ENCODE measurements around the gene OVAAL.
"Not testable (repeated sequence)": the region's sequence is repeated elsewhere in the genome, so short reads cannot be mapped to it uniquely, and the experiment has no call there.

OVAAL gene

GRCh38 chr1:180540697-180541594, 17.8 kb upstream of the OVAAL start:
- DNase-seq, result no peak

- no peak for DNase-seq
Observed at GRCh38 chr1:180542113-180542837, 16.5 kb upstream of the OVAAL start.

GRCh38 chr1:180542838-180543145, 16.0 kb upstream of the OVAAL start:
- DNase-seq, result no peak

GRCh38 chr1:180544050-180544449, 14.7 kb upstream of the OVAAL start:
- DNase-seq, result no peak

DNA sequence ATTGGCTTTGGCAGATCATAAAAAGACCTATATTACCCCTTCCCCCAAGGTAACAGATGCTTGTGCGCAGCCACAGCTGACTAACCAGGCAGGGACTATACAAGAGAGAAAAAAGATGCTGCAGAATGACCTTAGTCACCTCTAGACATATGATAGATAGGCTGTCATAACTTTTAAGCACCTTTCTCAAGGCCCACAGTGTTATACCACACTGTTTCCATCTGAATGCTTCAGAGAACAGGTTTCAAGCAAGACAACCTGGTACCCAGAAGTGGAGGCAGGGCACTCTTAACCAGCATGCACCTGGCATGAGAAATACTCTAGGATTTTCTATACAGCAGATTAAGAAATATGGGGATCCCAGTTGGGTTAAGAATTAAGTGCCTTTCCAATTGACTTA, 12.8 kb upstream of the OVAAL start:
- DNase-seq, result no peak

DNA sequence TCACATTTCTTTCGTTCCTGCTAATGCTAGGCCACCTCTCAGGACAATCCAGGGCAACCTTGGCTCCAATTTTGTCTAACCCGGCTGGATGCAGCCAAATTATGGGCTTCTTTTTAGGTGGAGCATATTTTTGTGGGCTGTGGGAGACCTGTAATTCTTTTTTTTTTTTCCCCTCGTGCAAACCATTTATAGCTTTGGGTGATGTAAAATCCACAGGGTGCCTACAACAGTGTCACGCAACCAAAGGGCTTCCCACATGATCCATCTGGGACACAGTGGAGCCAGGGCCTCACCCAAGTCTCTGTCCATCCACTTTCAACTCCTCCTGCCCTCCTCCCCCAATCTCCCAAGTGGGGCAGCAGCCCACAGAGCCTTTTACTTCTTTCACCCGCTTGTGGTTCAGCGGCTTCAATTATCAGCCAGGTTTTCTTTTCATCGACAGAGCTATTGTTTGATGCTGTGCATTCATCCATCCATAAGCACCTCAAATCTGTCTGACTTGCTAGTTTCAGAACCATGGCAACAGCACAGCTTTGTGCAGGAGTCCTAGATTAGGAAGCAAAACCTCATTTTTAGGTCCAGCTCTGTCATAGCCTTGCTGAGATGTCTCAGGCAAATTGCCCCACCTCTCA, 10.0 kb upstream of the OVAAL start:
- DNase-seq, result no peak

- DNase-seq, result not testable (repeated sequence)
Observed at GRCh38 chr1:180549770-180550169, 9.0 kb upstream of the OVAAL start.

GRCh38 chr1:180550241-180550640, 8.5 kb upstream of the OVAAL start:
- DNase-seq, result no peak

GRCh38 chr1:180551997-180552396, 6.8 kb upstream of the OVAAL start:
- no peak for DNase-seq

DNA sequence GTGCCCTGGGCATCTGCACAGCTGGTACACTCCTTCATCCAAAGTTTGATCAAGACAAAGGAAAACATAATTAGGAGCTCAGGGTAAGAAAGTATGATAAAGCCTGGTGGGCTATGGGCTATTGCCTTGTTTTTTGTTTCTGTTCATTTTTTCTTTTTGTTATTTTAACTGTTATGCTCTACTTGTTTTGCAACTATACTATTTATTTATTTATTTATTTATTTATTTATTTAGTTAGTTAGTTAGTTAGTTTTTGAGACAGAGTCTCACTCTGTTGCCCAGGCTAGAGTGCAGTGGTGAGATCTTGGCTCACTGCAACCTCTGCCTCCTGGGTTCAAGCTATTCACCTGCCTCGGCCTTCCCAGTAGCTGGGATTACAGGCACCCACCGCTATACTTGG, 5.7 kb upstream of the OVAAL start:
- DNase-seq, result not testable (repeated sequence)

GRCh38 chr1:180555411-180555810, 3.4 kb upstream of the OVAAL start:
- no peak for DNase-seq

GRCh38 chr1:180560200-180560867, 1.6 kb downstream of the OVAAL start:
- DNase-seq, result no peak

DNA sequence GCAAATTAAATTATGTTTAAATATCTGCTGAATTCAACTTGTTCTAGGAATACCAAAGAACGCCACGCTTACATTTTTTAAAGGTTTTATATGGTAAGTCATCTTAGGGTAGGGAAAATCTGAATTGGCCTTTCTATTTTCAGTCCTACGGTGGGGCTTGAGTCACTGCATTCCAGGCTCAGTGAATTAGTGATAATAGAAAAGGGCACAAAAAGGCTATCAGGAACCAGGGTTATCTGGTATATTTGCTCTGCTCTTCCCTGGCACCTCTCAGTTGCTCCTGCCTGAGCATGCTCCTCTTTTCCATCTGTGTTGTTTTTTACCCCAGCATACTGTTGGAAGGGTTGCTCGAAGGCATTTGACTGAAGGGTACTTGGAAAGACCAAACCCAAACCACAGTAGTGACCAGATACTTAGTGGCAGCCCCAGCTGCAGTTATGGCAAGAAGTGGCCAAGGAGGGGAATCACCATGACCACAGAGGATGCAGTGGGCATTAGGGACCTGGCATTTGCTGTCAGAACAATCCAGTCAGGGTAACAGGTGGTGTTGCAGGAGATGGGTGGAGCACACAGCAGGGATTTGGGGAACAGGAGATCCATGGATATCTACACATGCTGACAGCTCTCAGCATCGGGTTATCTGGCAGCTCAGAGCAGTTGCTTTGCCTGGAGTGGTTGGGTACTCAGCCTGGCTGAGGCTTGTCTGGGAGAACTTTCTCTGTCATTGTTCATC, 2.3 kb downstream of the OVAAL start:
- no peak for DNase-seq

DNA sequence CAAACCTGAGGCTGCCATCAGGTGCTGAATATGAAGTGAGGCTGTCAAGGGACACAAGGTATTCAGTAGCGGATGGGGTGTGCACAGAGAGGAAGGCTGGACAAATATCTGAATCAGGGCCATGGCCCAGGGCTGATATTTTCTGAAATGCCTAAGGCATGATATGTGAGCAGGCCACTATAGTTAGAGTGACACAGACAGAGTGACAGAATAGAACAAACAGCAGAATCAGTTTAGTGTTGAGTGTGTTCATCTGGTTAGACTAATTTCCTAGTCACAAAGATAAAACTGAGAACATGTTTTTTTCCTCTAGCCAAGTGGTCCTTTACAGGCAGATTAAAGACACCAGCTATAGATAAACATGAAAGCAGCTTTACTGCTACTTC, 3.9 kb downstream of the OVAAL start:
- no peak for DNase-seq

DNA sequence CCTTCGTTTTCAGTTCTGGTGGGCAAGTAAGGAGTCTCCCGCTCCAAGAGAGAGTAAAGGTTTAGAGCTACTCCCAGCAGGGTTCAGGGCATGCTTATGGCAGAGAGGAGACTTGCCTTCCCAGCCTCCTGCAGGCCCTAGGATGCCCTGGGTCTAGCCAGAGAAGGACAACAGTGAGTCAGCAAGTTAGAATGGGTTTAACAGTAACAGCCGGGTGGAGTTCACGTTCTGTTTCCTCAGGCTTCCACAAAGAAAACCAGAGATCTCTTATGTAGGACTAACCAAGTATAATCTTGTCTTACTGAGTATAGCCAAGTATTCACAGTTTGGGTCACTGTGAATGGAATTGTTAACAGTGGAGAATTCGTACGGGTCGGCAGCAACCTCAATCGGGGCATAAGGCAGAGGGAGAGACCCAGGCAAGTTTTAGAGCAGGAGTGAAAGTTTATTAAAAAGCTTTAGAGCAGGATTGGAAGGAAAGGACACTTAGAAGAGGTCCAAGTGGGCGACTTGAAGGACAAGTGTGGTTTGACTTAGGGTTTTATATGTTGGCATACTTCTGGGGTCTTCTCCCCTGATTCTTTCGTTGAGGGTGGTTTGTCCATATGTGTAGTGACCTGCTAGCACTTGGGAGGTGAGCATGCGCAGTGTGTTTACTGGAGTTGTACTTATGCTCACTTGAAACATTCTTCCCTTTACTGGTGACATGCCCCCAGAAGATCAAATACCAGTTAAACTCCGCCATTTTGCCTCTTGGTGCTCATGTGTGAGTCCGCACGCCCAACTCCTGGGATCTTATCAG, 4.5 kb downstream of the OVAAL start:
- no peak for DNase-seq

DNA sequence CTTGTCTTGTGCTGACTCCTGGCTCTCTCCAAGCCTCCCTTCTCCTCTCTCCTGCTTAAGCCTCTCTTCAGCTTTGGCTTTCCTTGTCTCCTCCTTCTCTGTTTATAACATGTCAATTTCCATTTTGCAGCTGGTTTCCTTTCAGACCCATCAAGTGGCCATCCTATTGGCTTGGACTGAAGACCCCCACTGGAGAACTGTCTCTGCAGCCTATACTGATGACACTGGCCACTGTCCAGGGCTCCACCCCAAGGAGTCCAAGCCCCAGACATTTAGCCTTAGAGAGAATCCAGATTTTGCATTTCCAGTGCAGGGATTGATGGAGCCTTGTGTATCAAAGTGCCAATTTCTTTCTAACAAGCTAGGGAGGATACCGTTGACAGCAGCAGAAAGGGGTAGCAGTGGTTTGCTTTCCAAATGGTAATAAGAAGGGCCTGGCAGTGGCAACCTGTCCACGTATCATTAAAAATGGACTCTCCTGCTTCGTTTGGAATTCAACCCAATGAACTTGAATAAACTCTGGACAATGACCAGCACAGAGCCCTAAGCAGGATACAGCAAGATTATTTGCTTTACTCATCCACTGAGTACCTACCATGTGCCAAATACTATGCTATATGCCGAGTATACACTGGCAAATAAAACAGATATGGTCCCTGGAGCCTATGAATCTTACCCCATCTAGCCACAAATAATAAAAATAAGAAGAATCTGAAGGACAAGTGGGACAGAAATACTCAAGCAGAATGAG, 6.5 kb downstream of the OVAAL start:
- DNase-seq, result no peak

GRCh38 chr1:180566026-180566425, 7.3 kb downstream of the OVAAL start:
- no peak for DNase-seq

- no peak for DNase-seq
Observed at GRCh38 chr1:180566495-180566894, 7.7 kb downstream of the OVAAL start.

GRCh38 chr1:180567654-180568053, 8.9 kb downstream of the OVAAL start:
- DNase-seq, result no peak

DNA sequence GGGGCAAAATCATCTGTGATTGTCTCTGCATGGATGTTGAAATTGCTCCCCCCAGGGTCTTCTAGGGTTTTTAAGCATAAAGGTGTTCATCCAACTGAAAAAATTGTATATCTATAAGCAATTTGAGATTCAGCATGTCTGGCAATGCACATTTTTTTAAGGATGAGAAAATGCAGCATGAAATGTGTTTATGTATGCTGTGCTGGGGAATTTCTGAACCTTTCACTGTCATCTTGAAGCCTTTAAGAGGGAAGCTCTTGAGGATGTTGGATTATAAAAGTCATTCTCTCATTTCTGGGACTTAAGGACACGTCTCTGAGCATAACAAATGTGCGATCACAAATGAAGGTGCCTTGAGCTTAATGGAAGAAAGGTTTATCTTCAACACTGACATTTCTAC, 9.4 kb downstream of the OVAAL start:
- DNase-seq, result no peak
